Endodermal cell (in vitro differentiated cells): Measurements from ENCODE around the gene PLET1. TPM values are rescaled to one million over a fixed set of nuclear protein-coding genes. Genes with fewer than 3 reads are reported as not detected.

ENCODE experiments used
- DNase-seq: peaks from one replicate; pipeline ENCODE4 v3.0.0-alpha.2; 2017
- H3K27ac ChIP-seq: 2 replicates; pipeline ENCODE4 v1.5.1; 2013; ENCODE audit warnings: mild to moderate bottlenecking, low read depth, low read length, moderate library complexity
- H3K27me3 ChIP-seq: 2 replicates; pipeline ENCODE4 v1.6.1; 2013; ENCODE audit warnings: mild to moderate bottlenecking, low read length, moderate library complexity; ENCODE audit not compliant: insufficient read depth, control insufficient read depth, poor library complexity, severe bottlenecking
- H3K36me3 ChIP-seq: 2 replicates; pipeline ENCODE4 v1.7.0; 2013; ENCODE audit warnings: mild to moderate bottlenecking, low read length, moderate library complexity; ENCODE audit not compliant: control insufficient read depth, insufficient read depth
- H3K4me1 ChIP-seq: one replicate; pipeline ENCODE4 v1.7.0; 2013; ENCODE audit warnings: low read length; ENCODE audit not compliant: control insufficient read depth, insufficient read depth
- H3K4me3 ChIP-seq: 2 replicates; pipeline ENCODE4 v1.5.1; 2013; ENCODE audit warnings: mild to moderate bottlenecking, low read length, moderate library complexity
- H3K9ac ChIP-seq: 2 replicates; pipeline ENCODE4 v1.6.1; 2013; ENCODE audit warnings: mild to moderate bottlenecking, low read length, moderate library complexity; ENCODE audit not compliant: poor library complexity, severe bottlenecking; ENCODE audit errors: extremely low read depth
- H3K9me3 ChIP-seq: 2 replicates; pipeline ENCODE4 v1.6.1; 2013; ENCODE audit warnings: mild to moderate bottlenecking, low read length, moderate library complexity; ENCODE audit not compliant: control insufficient read depth
- H3K27ac Mint-ChIP-seq: 2 replicates; pipeline ENCODE4 v1.8.0; 2020; ENCODE audit warnings: mixed read lengths
- H3K27me3 Mint-ChIP-seq: 2 replicates; pipeline ENCODE4 v1.8.0; 2021; ENCODE audit warnings: mild to moderate bottlenecking, mixed read lengths; ENCODE audit not compliant: insufficient read depth
- H3K36me3 Mint-ChIP-seq: 2 replicates; pipeline ENCODE4 v1.8.0; 2020; ENCODE audit warnings: low read depth, mixed read lengths
- H3K4me1 Mint-ChIP-seq: 2 replicates; pipeline ENCODE4 v1.8.0; 2020; ENCODE audit warnings: mixed read lengths
- H3K4me3 Mint-ChIP-seq: 2 replicates; pipeline ENCODE4 v1.8.0; 2020; ENCODE audit warnings: mild to moderate bottlenecking, moderate library complexity, mixed read lengths
- H3K9me3 Mint-ChIP-seq: 2 replicates; pipeline ENCODE4 v1.8.0; 2020; ENCODE audit warnings: mild to moderate bottlenecking, mixed read lengths
- CTCF ChIP-seq: fragments of 200-600 bp; sonication (generic); conservative IDR thresholded peaks from 2 replicates; pipeline ENCODE4 v1.5.0; 2021; ENCODE audit warnings: antibody characterized with exemption, mild to moderate bottlenecking
- WGBS, 2 experiments: methylation state at CpG; one replicate each; pipeline versions ENCODE4 v1.1.5 to v1.1.7; 2013; ENCODE audit warnings: missing lambda C conversion rate in 2 of 2, mixed read lengths in 1 of 2; ENCODE audit not compliant: insufficient coverage in 1 of 2, insufficient read length in 1 of 2; 5-methylcytosine and 5-hydroxymethylcytosine counted together
- total RNA-seq, 2 donors: library from RNA; stranded (reverse); fragmentation: NEBNext Ultra II Directional in 1 of 2; extraction: Animal tissue kit (Norgen Biotek cat#: 25700) in 1 of 2; gene quantifications; 2 replicates in 1 of 2; 3 replicates in 1 of 2; pipeline ENCODE4 v1.2.1, GENCODE V29; 2021

Gene PLET1
- total RNA-seq, 2 donors from 2014 or later = not detected

GRCh38 chr11:112219476-112220232 lies 41.0 kb downstream of the PLET1 start:
- H3K36me3 Mint-ChIP-seq = no peaks in the 10 kb centered on the region
- H3K27me3 Mint-ChIP-seq = peaks cover 31% of the 10 kb centered on the region
- TF ChIP-seq CTCF = peak; percentile 86
- H3K36me3 ChIP-seq = no peaks in the 10 kb centered on the region
- H3K4me3 ChIP-seq = no peak overlapping the region
- no peaks in the 10 kb centered on the region for H3K9me3 Mint-ChIP-seq
- H3K9me3 ChIP-seq = no peaks in the 10 kb centered on the region
- H3K27ac Mint-ChIP-seq = no peak overlapping the region
- H3K4me3 Mint-ChIP-seq = no peak overlapping the region
- 48 to 79% methylated on average over 4 to 7 of the region's 7 CpGs for WGBS, 2 experiments
- H3K9ac ChIP-seq = no peak overlapping the region
- no peak overlapping the region for H3K27ac ChIP-seq
- peak; percentile 62 for DNase-seq
- no peaks in the 10 kb centered on the region for H3K4me1 Mint-ChIP-seq
- peaks cover 20% of the 10 kb centered on the region for H3K27me3 ChIP-seq
- H3K4me1 ChIP-seq = no peaks in the 10 kb centered on the region

GRCh38 chr11:112216561-112217105 lies 44.0 kb downstream of the PLET1 start:
- Mint-ChIP-seq H3K27ac (no peak overlapping the region), H3K36me3 (no peaks in the 10 kb centered on the region), H3K4me3 (no peak overlapping the region), H3K27me3 (peaks cover 13% of the 10 kb centered on the region), H3K9me3 (no peaks in the 10 kb centered on the region), H3K4me1 (no peaks in the 10 kb centered on the region)
- Histone ChIP-seq H3K36me3 (no peaks in the 10 kb centered on the region), H3K27ac (no peak overlapping the region), H3K4me1 (no peaks in the 10 kb centered on the region), H3K9ac (no peak overlapping the region), H3K4me3 (no peak overlapping the region), H3K9me3 (no peaks in the 10 kb centered on the region), H3K27me3 (peaks cover 2% of the 10 kb centered on the region)
- DNase-seq = no peak
- WGBS, 2 experiments = 93 to 100% methylated on average over 1 of the region's 1 CpG
- TF ChIP-seq CTCF = no peak

- Histone ChIP-seq H3K27me3 (peaks cover 6% of the 10 kb centered on the region), H3K27ac (no peak overlapping the region), H3K9me3 (no peaks in the 10 kb centered on the region), H3K9ac (no peak overlapping the region), H3K36me3 (no peaks in the 10 kb centered on the region), H3K4me3 (no peak overlapping the region), H3K4me1 (no peaks in the 10 kb centered on the region)
- Mint-ChIP-seq H3K4me1 (no peaks in the 10 kb centered on the region), H3K27ac (no peak overlapping the region), H3K27me3 (peaks cover 13% of the 10 kb centered on the region), H3K4me3 (no peak overlapping the region), H3K36me3 (no peaks in the 10 kb centered on the region), H3K9me3 (no peaks in the 10 kb centered on the region)
- TF ChIP-seq CTCF = no peak
- no peak for DNase-seq
- WGBS, 2 experiments = 75% methylated on average over 3 of the region's 6 CpGs; no CpG with 5 or more reads in 1 of the 2 experiments
These were observed 45.0 kb downstream of the PLET1 start for GRCh38 chr11:112215621-112216020.
